T-cell (primary cell): ENCODE measurements around the gene CD300E. TPM values are rescaled to one million over a fixed set of nuclear protein-coding genes. Genes with fewer than 3 reads are reported as not detected.

Experiments
- ATAC-seq, 4 experiments: fragments of 200-7000 bp in 3 of 4; fragments of 150-1000 bp in 1 of 4; cut with Tn5 transposase; replicated peaks in 1 of 4; 1 replicate in 3 of 4; 2 replicates in 1 of 4; pipeline ENCODE4 v1.10.0; 2021; ENCODE audit warnings: moderate library complexity in 3 of 4, mild to moderate bottlenecking in 2 of 4, moderate number of reproducible peaks in 1 of 4
- CTCF ChIA-PET, 2 donors: fragments of 300-600 bp; sonication (Branson Sonifier 250); formaldehyde crosslinking; loops; one replicate each; lab custom pipeline; 2022; ENCODE audit warnings: antibody characterized with exemption in 2 of 2; lab: Charles Lee
- POLR2A ChIA-PET, 2 donors: fragments of 300-600 bp; sonication (Branson Sonifier 250); formaldehyde crosslinking; loops; one replicate each; lab custom pipeline; 2022; ENCODE audit warnings: antibody characterized with exemption in 2 of 2; lab: Charles Lee
- DNase-seq, 35 experiments: peaks; one replicate each; pipeline versions ENCODE4 v3.0.0 to v3.0.0-alpha.2; 2013 to 2023
- H3K27ac ChIP-seq: one replicate; pipeline ENCODE4 v1.5.1; 2013; ENCODE audit warnings: low read length
- H3K27me3 ChIP-seq, 2 experiments: replicated peaks in 1 of 2; 1 replicate in 1 of 2; 2 replicates in 1 of 2; pipeline versions ENCODE4 v1.6.1 to v1.7.0; 2013; ENCODE audit warnings: low read length in 1 of 2, mixed read lengths in 1 of 2; ENCODE audit not compliant: control insufficient read depth in 2 of 2, insufficient read depth in 2 of 2; ENCODE audit errors: extremely low read depth in 1 of 2
- H3K36me3 ChIP-seq, 2 donors: 1 replicate in 1 of 2; 2 replicates in 1 of 2; pipeline versions ENCODE4 v1.6.1 to v1.7.0; 2013; ENCODE audit warnings: low read length in 1 of 2; ENCODE audit not compliant: control insufficient read depth in 2 of 2, insufficient read depth in 1 of 2; ENCODE audit errors: extremely low read depth in 1 of 2
- H3K4me1 ChIP-seq, 2 experiments: 1 replicate in 1 of 2; 2 replicates in 1 of 2; pipeline versions ENCODE4 v1.6.1 to v1.7.0; 2013; ENCODE audit warnings: low read length in 2 of 2, mixed read lengths in 1 of 2; ENCODE audit not compliant: insufficient read depth in 2 of 2, control insufficient read depth in 1 of 2; ENCODE audit errors: extremely low read depth in 1 of 2
- H3K4me3 ChIP-seq, 2 donors: 1 replicate in 1 of 2; 2 replicates in 1 of 2; pipeline versions ENCODE4 v1.5.1 to v1.7.0; 2013; ENCODE audit warnings: mild to moderate bottlenecking in 2 of 2, low read length in 1 of 2, moderate library complexity in 1 of 2; ENCODE audit not compliant: control insufficient read depth in 1 of 2; ENCODE audit errors: extremely low read depth in 1 of 2
- H3K9me3 ChIP-seq: 2 replicates; pipeline ENCODE4 v1.7.0; 2013
- H3K27ac Mint-ChIP-seq, 2 donors: one replicate each; pipeline ENCODE4 v1.8.0; 2020 to 2021; ENCODE audit warnings: mild to moderate bottlenecking in 2 of 2, mixed read lengths in 2 of 2
- H3K27me3 Mint-ChIP-seq, 2 donors: one replicate each; pipeline ENCODE4 v1.8.0; 2021 to 2022; ENCODE audit warnings: mixed read lengths in 2 of 2
- H3K36me3 Mint-ChIP-seq: one replicate; pipeline ENCODE4 v1.8.0; 2021; ENCODE audit warnings: mixed read lengths
- H3K4me1 Mint-ChIP-seq, 3 donors: one replicate each; pipeline ENCODE4 v1.8.0; 2020 to 2022; ENCODE audit warnings: mixed read lengths in 3 of 3, mild to moderate bottlenecking in 1 of 3
- H3K4me3 Mint-ChIP-seq, 3 donors: one replicate each; pipeline ENCODE4 v1.8.0; 2020 to 2022; ENCODE audit warnings: mild to moderate bottlenecking in 3 of 3, mixed read lengths in 3 of 3, moderate library complexity in 3 of 3
- H3K9me3 Mint-ChIP-seq, 3 donors: one replicate each; pipeline ENCODE4 v1.8.0; 2020 to 2022; ENCODE audit warnings: mixed read lengths in 3 of 3
- WGBS: methylation state at CpG from one replicate; pipeline ENCODE4 v1.1.5; 2013; ENCODE audit warnings: missing lambda C conversion rate; ENCODE audit not compliant: insufficient coverage; 5-methylcytosine and 5-hydroxymethylcytosine counted together
- total RNA-seq, 35 experiments: library from RNA in 6 of 35; stranded (reverse) in 6 of 35; fragments of 120-200 nt in 1 of 35; gene quantifications; one replicate each; pipeline versions ENCODE4 v1.2.1 to v1.2.4 and lab custom pipeline; 2013 to 2026

CD300E gene
- total RNA-seq, 5 donors from 2014 or later (not counting 1 experiment from before 2014, with no cell fraction given) = 0.38 TPM; not detected in 4

- peaks cover 16 to 52% of the 10 kb centered on the region in 2 donors for H3K27me3 Mint-ChIP-seq
- H3K9me3 Mint-ChIP-seq = no peaks in the 10 kb centered on the region
- ChIA-PET CTCF (no interaction called here), POLR2A (no interaction called here)
- Histone ChIP-seq H3K4me3 (no peak overlapping the region), H3K27me3 (peaks cover 0 to 71% of the 10 kb centered on the region in 2 experiments), H3K27ac (no peak overlapping the region), H3K36me3 (no peaks in the 10 kb centered on the region), H3K4me1 (peaks cover 12 to 39% of the 10 kb centered on the region in 2 experiments), H3K9me3 (no peaks in the 10 kb centered on the region)
- no peak overlapping the region for H3K27ac Mint-ChIP-seq
- DNase-seq (peak in 16 of 35 experiments; percentile 5 to 55 (median 14)), ATAC-seq (no peak)
- 57% methylated on average over 8 of the region's 12 CpGs for WGBS
- H3K4me3 Mint-ChIP-seq = peak overlapping the region in 1 of 3 donors; percentile 19
- H3K4me1 Mint-ChIP-seq = peaks cover 21 to 34% (median 30%) of the 10 kb centered on the region in 3 donors
- no peaks in the 10 kb centered on the region for H3K36me3 Mint-ChIP-seq
These were observed 21.5 kb downstream of the CD300E start for GRCh38 chr17:74601944-74602572.

DNA sequence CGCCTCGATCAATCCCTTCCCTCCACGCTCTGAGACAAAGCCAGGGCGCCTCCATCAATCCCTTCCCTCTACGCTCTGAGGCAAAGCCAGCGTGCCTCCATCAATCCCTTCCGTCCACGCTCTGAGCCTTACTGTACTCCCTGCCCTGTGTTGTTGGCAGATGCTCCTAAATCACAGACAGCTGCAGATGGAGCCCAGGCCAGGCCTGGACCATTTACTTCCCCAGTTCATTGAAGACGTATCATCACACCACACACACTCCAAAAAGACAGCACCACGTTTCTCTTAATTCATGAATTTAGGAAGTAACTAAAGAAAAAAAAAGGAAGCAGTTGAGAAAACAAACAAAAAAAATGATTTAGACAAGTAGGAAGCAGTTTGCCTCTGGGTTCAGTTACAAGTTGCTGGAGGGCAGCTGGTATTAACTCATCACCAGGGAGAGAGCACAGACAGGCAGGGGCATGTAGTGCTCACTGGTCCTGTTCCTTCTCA lies 24.0 kb downstream of the CD300E start:
- Mint-ChIP-seq H3K9me3 (no peaks in the 10 kb centered on the region), H3K27me3 (peaks cover 12 to 52% of the 10 kb centered on the region in 2 donors), H3K4me1 (peaks cover 21 to 34% (median 30%) of the 10 kb centered on the region in 3 donors), H3K27ac (peak overlapping the region in 1 of 2 donors; percentile 18), H3K36me3 (no peaks in the 10 kb centered on the region), H3K4me3 (no peak overlapping the region)
- ChIA-PET POLR2A (no interaction called here), CTCF (no interaction called here)
- no peaks in the 10 kb centered on the region for H3K9me3 ChIP-seq
- ATAC-seq (no peak), DNase-seq (no peak)
- peaks cover 12 to 39% of the 10 kb centered on the region in 2 experiments for H3K4me1 ChIP-seq
- H3K27ac ChIP-seq = no peak overlapping the region
- no peak overlapping the region for H3K4me3 ChIP-seq
- 55% methylated on average over 8 of the region's 10 CpGs for WGBS
- peaks cover 0 to 56% of the 10 kb centered on the region in 2 experiments for H3K27me3 ChIP-seq
- no peaks in the 10 kb centered on the region for H3K36me3 ChIP-seq

GRCh38 chr17:74599023-74599399 lies 24.5 kb downstream of the CD300E start:
- Mint-ChIP-seq H3K9me3 (no peaks in the 10 kb centered on the region), H3K4me3 (peak overlapping the region in 1 of 3 donors; percentile 58), H3K27ac (no peak overlapping the region), H3K27me3 (peaks cover 12 to 54% of the 10 kb centered on the region in 2 donors), H3K4me1 (peaks cover 21 to 34% (median 30%) of the 10 kb centered on the region in 3 donors), H3K36me3 (no peaks in the 10 kb centered on the region)
- 6% methylated on average over 2 of the region's 3 CpGs for WGBS
- Histone ChIP-seq H3K27me3 (peaks cover 0 to 51% of the 10 kb centered on the region in 2 experiments), H3K4me3 (no peak overlapping the region), H3K27ac (no peak overlapping the region), H3K4me1 (peaks cover 12 to 37% of the 10 kb centered on the region in 2 experiments), H3K36me3 (no peaks in the 10 kb centered on the region), H3K9me3 (no peaks in the 10 kb centered on the region)
- ATAC-seq = no peak
- no peak for DNase-seq
- POLR2A ChIA-PET = no interaction called here
- CTCF ChIA-PET = no interaction called here

- peak in 1 of 35 experiments; percentile 8 for DNase-seq
- H3K4me3 ChIP-seq = no peak overlapping the region
- H3K4me1 ChIP-seq = peaks cover 12 to 31% of the 10 kb centered on the region in 2 experiments
- Mint-ChIP-seq H3K36me3 (no peaks in the 10 kb centered on the region), H3K4me1 (peaks cover 18 to 34% (median 28%) of the 10 kb centered on the region in 3 donors), H3K27ac (no peak overlapping the region), H3K27me3 (peaks cover 12 to 51% of the 10 kb centered on the region in 2 donors), H3K4me3 (peak overlapping the region in 1 of 3 donors; percentile 58), H3K9me3 (no peaks in the 10 kb centered on the region)
- POLR2A ChIA-PET = no interaction called here
- WGBS = 0% methylated on average over 1 of the region's 4 CpGs
- no peaks in the 10 kb centered on the region for H3K36me3 ChIP-seq
- H3K9me3 ChIP-seq = no peaks in the 10 kb centered on the region
- CTCF ChIA-PET = no interaction called here
- H3K27me3 ChIP-seq = peaks cover 0 to 46% of the 10 kb centered on the region in 2 experiments
- ATAC-seq = peak; percentile 46 to 58 (median 52)
- no peak overlapping the region for H3K27ac ChIP-seq
These were observed 25.1 kb downstream of the CD300E start for GRCh38 chr17:74598346-74599022.

GRCh38 chr17:74597069-74597790 lies 26.3 kb downstream of the CD300E start:
- DNase-seq (no peak), ATAC-seq (no peak)
- H3K4me3 Mint-ChIP-seq = no peak overlapping the region
- H3K36me3 Mint-ChIP-seq = no peaks in the 10 kb centered on the region
- Histone ChIP-seq H3K4me1 (peaks cover 12 to 23% of the 10 kb centered on the region in 2 experiments), H3K9me3 (no peaks in the 10 kb centered on the region), H3K27ac (no peak overlapping the region), H3K4me3 (no peak overlapping the region), H3K36me3 (no peaks in the 10 kb centered on the region), H3K27me3 (peaks cover 0 to 37% of the 10 kb centered on the region in 2 experiments)
- H3K27ac Mint-ChIP-seq = no peak overlapping the region
- 40% methylated on average over 1 of the region's 8 CpGs for WGBS
- CTCF ChIA-PET = no interaction called here
- no peaks in the 10 kb centered on the region for H3K9me3 Mint-ChIP-seq
- H3K4me1 Mint-ChIP-seq = peaks cover 17 to 35% (median 26%) of the 10 kb centered on the region in 3 donors
- H3K27me3 Mint-ChIP-seq = peaks cover 17 to 48% of the 10 kb centered on the region in 2 donors
- POLR2A ChIA-PET = no interaction called here
